Loucy (cell line): ENCODE measurements around the gene STXBP5.

ENCODE experiments used
- H2AFZ ChIP-seq: fragments of 200-600 bp; sonication (generic); 2 replicates; pipeline ENCODE4 v1.6.0; 2016; ENCODE audit warnings: antibody characterized with exemption, mild to moderate bottlenecking, low read length, moderate library complexity
- H3F3A ChIP-seq: fragments of 200-600 bp; 2 replicates; pipeline ENCODE4 v1.6.0; 2016; ENCODE audit warnings: antibody characterized with exemption, low read depth, mild to moderate bottlenecking
- H3K27me3 ChIP-seq: fragments of 200-600 bp; sonication (generic); 2 replicates; pipeline ENCODE4 v1.6.1; 2014; ENCODE audit warnings: low read length, mild to moderate bottlenecking; ENCODE audit not compliant: insufficient read depth, poor library complexity, severe bottlenecking
- H3K36me3 ChIP-seq: fragments of 200-600 bp; sonication (generic); 2 replicates; pipeline ENCODE4 v1.6.1; 2016; ENCODE audit warnings: low read length; ENCODE audit not compliant: insufficient read depth
- H3K4me1 ChIP-seq: fragments of 200-600 bp; sonication (generic); 2 replicates; pipeline ENCODE4 v1.5.1; 2014; ENCODE audit warnings: low read length, mild to moderate bottlenecking; ENCODE audit not compliant: insufficient read depth, poor library complexity, severe bottlenecking
- H3K4me2 ChIP-seq: fragments of 200-600 bp; sonication (generic); 2 replicates; pipeline ENCODE4 v1.6.0; 2014; ENCODE audit warnings: antibody characterized with exemption, low read length, low read depth, mild to moderate bottlenecking; ENCODE audit not compliant: poor library complexity, severe bottlenecking
- H3K4me3 ChIP-seq: fragments of 200-600 bp; sonication (generic); 2 replicates; pipeline ENCODE4 v1.5.1; 2014; ENCODE audit warnings: low read length, mild to moderate bottlenecking, mixed read lengths; ENCODE audit not compliant: poor library complexity, severe bottlenecking
- H3K79me2 ChIP-seq: fragments of 200-600 bp; sonication (generic); 2 replicates; pipeline ENCODE4 v1.6.1; 2014; ENCODE audit warnings: low read length; ENCODE audit not compliant: insufficient read depth
- H3K9ac ChIP-seq: fragments of 200-600 bp; sonication (generic); 2 replicates; pipeline ENCODE4 v1.6.0; 2014; ENCODE audit warnings: mild to moderate bottlenecking, low read depth, low read length, moderate library complexity; ENCODE audit not compliant: poor library complexity, severe bottlenecking
- H3K9me2 ChIP-seq: fragments of 200-600 bp; sonication (generic); replicated peaks from 2 replicates; pipeline ENCODE4 v1.6.1; 2016; ENCODE audit warnings: low read depth, low read length, mixed read lengths
- H3K9me3 ChIP-seq: fragments of 200-600 bp; sonication (generic); 2 replicates; pipeline ENCODE4 v1.6.1; 2014; ENCODE audit warnings: mild to moderate bottlenecking, antibody characterized with exemption, low read length, low read depth; ENCODE audit not compliant: insufficient read depth
- H4K20me1 ChIP-seq: fragments of 200-600 bp; sonication (generic); 2 replicates; pipeline ENCODE4 v1.6.0; 2014; ENCODE audit warnings: antibody characterized with exemption, low read length, mild to moderate bottlenecking; ENCODE audit not compliant: insufficient read depth, poor library complexity, severe bottlenecking
- EZH2phosphoT487 ChIP-seq: fragments of 200-600 bp; IDR thresholded peaks from 2 replicates; pipeline ENCODE4 v1.6.1; 2018; ENCODE audit warnings: antibody characterized with exemption, mild to moderate bottlenecking, moderate library complexity, borderline replicate concordance
- TF ChIP-seq, protein P1 (sequence below): fragments of 200-600 bp; sonication (generic); conservative IDR thresholded peaks from 2 replicates; pipeline ENCODE4 v1.5.1; 2014; ENCODE audit warnings: mild to moderate bottlenecking, antibody characterized with exemption, low read length

The STXBP5 gene

DNA sequence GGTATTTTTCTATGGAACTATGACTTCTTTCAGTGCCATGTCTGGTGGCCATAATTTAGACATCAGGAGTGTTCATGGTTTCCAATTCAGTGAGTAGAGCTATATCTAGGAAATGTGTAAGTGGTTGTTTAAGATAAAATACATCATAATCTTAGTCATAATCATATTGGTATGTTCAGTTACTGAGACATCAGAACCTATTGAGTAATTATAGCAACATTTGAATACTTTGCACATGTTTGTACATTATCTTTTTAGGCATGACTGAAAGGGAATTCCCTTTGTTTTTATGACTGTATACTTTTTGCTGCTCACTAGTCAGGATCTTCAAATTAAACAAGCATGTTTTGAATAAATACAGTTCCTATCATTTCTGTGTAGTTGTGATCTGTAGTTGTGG, 64.0 kb downstream of the STXBP5 start:
- TF ChIP-seq, protein P1, sequence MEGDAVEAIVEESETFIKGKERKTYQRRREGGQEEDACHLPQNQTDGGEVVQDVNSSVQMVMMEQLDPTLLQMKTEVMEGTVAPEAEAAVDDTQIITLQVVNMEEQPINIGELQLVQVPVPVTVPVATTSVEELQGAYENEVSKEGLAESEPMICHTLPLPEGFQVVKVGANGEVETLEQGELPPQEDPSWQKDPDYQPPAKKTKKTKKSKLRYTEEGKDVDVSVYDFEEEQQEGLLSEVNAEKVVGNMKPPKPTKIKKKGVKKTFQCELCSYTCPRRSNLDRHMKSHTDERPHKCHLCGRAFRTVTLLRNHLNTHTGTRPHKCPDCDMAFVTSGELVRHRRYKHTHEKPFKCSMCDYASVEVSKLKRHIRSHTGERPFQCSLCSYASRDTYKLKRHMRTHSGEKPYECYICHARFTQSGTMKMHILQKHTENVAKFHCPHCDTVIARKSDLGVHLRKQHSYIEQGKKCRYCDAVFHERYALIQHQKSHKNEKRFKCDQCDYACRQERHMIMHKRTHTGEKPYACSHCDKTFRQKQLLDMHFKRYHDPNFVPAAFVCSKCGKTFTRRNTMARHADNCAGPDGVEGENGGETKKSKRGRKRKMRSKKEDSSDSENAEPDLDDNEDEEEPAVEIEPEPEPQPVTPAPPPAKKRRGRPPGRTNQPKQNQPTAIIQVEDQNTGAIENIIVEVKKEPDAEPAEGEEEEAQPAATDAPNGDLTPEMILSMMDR, result no peak
- TF ChIP-seq EZH2phosphoT487, result no peak
- no peaks in the 10 kb centered on the region for H4K20me1 ChIP-seq
- H3K4me2 ChIP-seq, result no peak overlapping the region
- H3K36me3 ChIP-seq, result peaks cover 10% of the 10 kb centered on the region; the same call in 1 of the 2 replicates
- H3K9me3 ChIP-seq, result no peaks in the 10 kb centered on the region
- H3K9me2 ChIP-seq, result no peaks in the 10 kb centered on the region
- no peak overlapping the region for H3K9ac ChIP-seq
- no peak overlapping the region for H3K4me3 ChIP-seq
- no peaks in the 10 kb centered on the region for H3K4me1 ChIP-seq
- H2AFZ ChIP-seq, result no peak overlapping the region
- no peaks in the 10 kb centered on the region for H3K79me2 ChIP-seq
- no peaks in the 10 kb centered on the region for H3K27me3 ChIP-seq
- H3F3A ChIP-seq, result no peaks in the 10 kb centered on the region

DNA sequence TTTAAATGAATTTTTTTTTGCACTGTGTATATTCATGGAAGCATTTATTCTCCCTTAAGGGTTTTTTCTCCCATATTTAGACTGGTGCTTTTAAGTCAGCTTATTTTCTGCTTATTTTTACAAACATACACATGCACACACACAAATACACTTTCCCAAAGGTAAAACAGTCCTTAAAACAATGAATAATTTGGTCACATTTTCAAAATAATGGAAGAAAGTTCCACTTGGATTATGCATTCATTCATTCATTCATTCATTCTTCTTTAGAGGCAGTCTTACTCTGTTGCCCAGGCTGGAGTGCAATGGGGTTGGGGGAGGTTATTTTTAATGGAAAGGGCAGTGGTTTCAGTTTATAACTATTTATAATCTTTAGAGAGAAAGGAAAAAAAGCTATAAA, 69.8 kb downstream of the STXBP5 start:
- H4K20me1 ChIP-seq, result no peaks in the 10 kb centered on the region
- no peaks in the 10 kb centered on the region for H3K79me2 ChIP-seq
- H3K36me3 ChIP-seq, result peaks cover 15% of the 10 kb centered on the region
- H3K4me3 ChIP-seq, result no peak overlapping the region
- no peak overlapping the region for H3K9ac ChIP-seq
- TF ChIP-seq, protein P1, result no peak
- no peak for TF ChIP-seq EZH2phosphoT487
- no peaks in the 10 kb centered on the region for H3K27me3 ChIP-seq
- no peaks in the 10 kb centered on the region for H3K4me1 ChIP-seq
- no peaks in the 10 kb centered on the region; the same call in 1 of the 2 replicates for H3K9me3 ChIP-seq
- H3K9me2 ChIP-seq, result no peaks in the 10 kb centered on the region
- no peak overlapping the region for H3K4me2 ChIP-seq
- no peak overlapping the region for H2AFZ ChIP-seq
- no peaks in the 10 kb centered on the region for H3F3A ChIP-seq

DNA sequence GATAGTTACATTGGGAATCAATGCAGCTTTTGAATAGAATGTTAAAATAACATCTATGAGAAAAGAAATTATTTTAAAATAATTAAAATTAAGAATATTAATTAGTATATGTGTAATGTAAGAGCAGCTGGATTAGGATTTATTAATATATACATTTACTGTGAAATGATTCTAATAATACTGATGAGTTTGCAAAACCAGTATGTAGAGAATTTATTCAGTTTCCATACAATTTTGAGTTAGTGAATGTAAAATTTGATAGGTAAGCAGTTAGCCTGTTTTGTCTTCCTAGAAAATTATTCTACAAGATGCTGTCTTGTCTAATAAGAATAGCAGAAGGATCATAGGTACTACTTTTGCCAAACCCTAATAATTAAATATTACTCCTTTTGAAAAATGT, 70.6 kb downstream of the STXBP5 start:
- TF ChIP-seq, protein P1, result no peak
- TF ChIP-seq EZH2phosphoT487, result no peak
- no peak overlapping the region for H3K4me3 ChIP-seq
- peaks cover 22% of the 10 kb centered on the region for H3K36me3 ChIP-seq
- no peaks in the 10 kb centered on the region for H3K79me2 ChIP-seq
- no peaks in the 10 kb centered on the region for H3K4me1 ChIP-seq
- H3K9ac ChIP-seq, result no peak overlapping the region
- H3K4me2 ChIP-seq, result no peak overlapping the region
- no peaks in the 10 kb centered on the region; the same call in 1 of the 2 replicates for H3K9me3 ChIP-seq
- H3K27me3 ChIP-seq, result no peaks in the 10 kb centered on the region
- no peaks in the 10 kb centered on the region for H4K20me1 ChIP-seq
- H3F3A ChIP-seq, result no peaks in the 10 kb centered on the region
- no peaks in the 10 kb centered on the region for H3K9me2 ChIP-seq
- H2AFZ ChIP-seq, result no peak overlapping the region
